ENCODE measurements around the gene UBASH3A.

Gene UBASH3A

GRCh38 chr21:42451941-42452340 lies 48.2 kb downstream of the UBASH3A start:
- Histone ChIP-seq H3K4me1 (ENCODE audit: control insufficient read depth, insufficient read depth, low read length) (no peaks in the 10 kb centered on the region; the same call in 1 of the 2 replicates), H3K4me3 (ENCODE audit: low read depth, low read length) (no peak overlapping the region), H3K9me3 (ENCODE audit: control insufficient read depth, insufficient read depth, low read depth, low read length) (no peaks in the 10 kb centered on the region), H3K36me3 (ENCODE audit: control insufficient read depth in 2 of 2, insufficient read depth in 1 of 2, low read length in 2 of 2) (no peaks in the 10 kb centered on the region), H3K27ac (ENCODE audit: extremely low read depth, low read depth, low read length) (no peak overlapping the region)
- POLR2A ChIA-PET, result no interaction called here
- no peak for TF ChIP-seq ZNF510 (tag by site-specific recombination; IDR thresholded peaks at IDR 0.05; ENCODE audit: insufficient replicate concordance)
- no peak for TF ChIP-seq ZNF140 (tag by site-specific recombination; IDR thresholded peaks at IDR 0.05)
- TF ChIP-seq PRDM10 (tag by site-specific recombination; IDR thresholded peaks at IDR 0.05), result no peak
- no peak for TF ChIP-seq ZNF580 (tag by site-specific recombination; IDR thresholded peaks at IDR 0.05)
- no peak for TF ChIP-seq ZNF398 (tag by site-specific recombination; IDR thresholded peaks at IDR 0.05)
- TF ChIP-seq ZIC2 (tag by site-specific recombination; IDR thresholded peaks at IDR 0.05), result no peak
- no peak for TF ChIP-seq ZNF513 (tag by site-specific recombination; IDR thresholded peaks at IDR 0.05)
- TF ChIP-seq SALL2 (tag by site-specific recombination; IDR thresholded peaks at IDR 0.05; ENCODE audit: borderline replicate concordance), result no peak
- TF ChIP-seq ZNF223 (tag by site-specific recombination; IDR thresholded peaks at IDR 0.05), result no peak
- no peak for TF ChIP-seq ZNF654 (tag by site-specific recombination; IDR thresholded peaks at IDR 0.05; ENCODE audit: low read depth)
- no peak for TF ChIP-seq ZNF645 (tag by site-specific recombination; IDR thresholded peaks at IDR 0.05)
- no peak for TF ChIP-seq ZNF747 (tag by site-specific recombination; IDR thresholded peaks at IDR 0.05)
- CTCF ChIA-PET, result interaction anchor here (3.8 kb wide), 1 partner anchor 143 kb away, joined by 35 read pairs; no protein-coding TSS in a partner anchor

GRCh38 chr21:42452401-42453223 lies 48.9 kb downstream of the UBASH3A start:
- Histone ChIP-seq H3K36me3 (ENCODE audit: control insufficient read depth in 2 of 2, insufficient read depth in 1 of 2, low read length in 2 of 2) (no peaks in the 10 kb centered on the region), H3K4me3 (ENCODE audit: low read depth, low read length) (no peak overlapping the region), H3K9me3 (ENCODE audit: control insufficient read depth, insufficient read depth, low read depth, low read length) (no peaks in the 10 kb centered on the region), H3K27ac (ENCODE audit: extremely low read depth, low read depth, low read length) (no peak overlapping the region), H3K4me1 (ENCODE audit: control insufficient read depth, insufficient read depth, low read length) (no peaks in the 10 kb centered on the region; the same call in 1 of the 2 replicates)
- peak; percentile 69 for TF ChIP-seq ZIC2 (tag by site-specific recombination; IDR thresholded peaks at IDR 0.05)
- no peak for TF ChIP-seq CTCF (tag by site-specific recombination; IDR thresholded peaks at IDR 0.05)
- TF ChIP-seq PRDM4 (tag by site-specific recombination; IDR thresholded peaks at IDR 0.05), result no peak
- ChIA-PET CTCF (no interaction called here), POLR2A (no interaction called here)
